MM.1S (cell line): Measurements from ENCODE around the gene ITGB3.

Experiments used
- DNase-seq: peaks from one replicate; pipeline ENCODE4 v3.0.0-alpha.2; 2015
- H2AFZ ChIP-seq: fragments of 300-600 bp; sonication (generic); 2 replicates; pipeline ENCODE4 v1.6.0; 2016; ENCODE audit warnings: antibody characterized with exemption, low read length
- H3F3A ChIP-seq: fragments of 300-600 bp; sonication (generic); 2 replicates; pipeline ENCODE4 v1.6.1; 2016; ENCODE audit warnings: mild to moderate bottlenecking, antibody characterized with exemption, low read length, moderate library complexity, mixed read lengths; ENCODE audit not compliant: insufficient read depth
- H3K27ac ChIP-seq: fragments of 300-600 bp; sonication (generic); 2 replicates; pipeline ENCODE4 v1.5.1; 2016; ENCODE audit warnings: mild to moderate bottlenecking, low read length
- H3K27me3 ChIP-seq: fragments of 300-600 bp; sonication (generic); replicated peaks from 2 replicates; pipeline ENCODE4 v1.6.0; 2016; ENCODE audit warnings: low read length; ENCODE audit not compliant: insufficient read depth
- H3K36me3 ChIP-seq: fragments of 300-600 bp; sonication (generic); replicated peaks from 2 replicates; pipeline ENCODE4 v1.6.1; 2016; ENCODE audit warnings: mild to moderate bottlenecking, low read length, mixed read lengths; ENCODE audit not compliant: insufficient read depth
- H3K4me1 ChIP-seq: fragments of 300-600 bp; sonication (generic); 2 replicates; pipeline ENCODE4 v1.6.1; 2016; ENCODE audit warnings: low read length, mixed read lengths
- H3K4me2 ChIP-seq: fragments of 300-600 bp; sonication (generic); 2 replicates; pipeline ENCODE4 v1.6.0; 2016; ENCODE audit warnings: low read depth, low read length
- H3K4me3 ChIP-seq: fragments of 300-600 bp; sonication (generic); 2 replicates; pipeline ENCODE4 v1.5.1; 2016; ENCODE audit warnings: low read length, mixed read lengths
- H3K79me2 ChIP-seq: fragments of 300-600 bp; sonication (generic); 2 replicates; pipeline ENCODE4 v1.6.1; 2016; ENCODE audit warnings: mixed run types, low read length, mixed read lengths
- H3K9ac ChIP-seq: fragments of 300-600 bp; sonication (generic); 2 replicates; pipeline ENCODE4 v1.6.1; 2016; ENCODE audit warnings: low read length, mixed read lengths
- H3K9me2 ChIP-seq: fragments of 300-600 bp; sonication (generic); replicated peaks from 2 replicates; pipeline ENCODE4 v1.6.1; 2016; ENCODE audit warnings: mild to moderate bottlenecking, low read length, mixed read lengths; ENCODE audit not compliant: insufficient read depth
- H3K9me3 ChIP-seq: fragments of 300-600 bp; sonication (generic); replicated peaks from 2 replicates; pipeline ENCODE4 v1.6.1; 2016; ENCODE audit warnings: mild to moderate bottlenecking, low read length, mixed read lengths; ENCODE audit not compliant: insufficient read depth
- H4K20me1 ChIP-seq: fragments of 300-600 bp; sonication (generic); 2 replicates; pipeline ENCODE4 v1.6.1; 2016; ENCODE audit warnings: mild to moderate bottlenecking, low read length, moderate library complexity, mixed read lengths; ENCODE audit not compliant: insufficient read depth
- EZH2 ChIP-seq: fragments of 300-600 bp; sonication (generic); optimal IDR thresholded peaks from 2 replicates; pipeline ENCODE3; 2017; ENCODE audit warnings: low read depth, mild to moderate bottlenecking, antibody characterized with exemption, low read length, mixed read lengths
- EZH2phosphoT487 ChIP-seq: fragments of 300-600 bp; sonication (generic); IDR thresholded peaks from 2 replicates; pipeline ENCODE4 v1.6.1; 2018; ENCODE audit warnings: antibody characterized with exemption, low read length
- TF ChIP-seq, protein P1 (sequence below): fragments of 300-600 bp; sonication (generic); IDR thresholded peaks from 2 replicates; pipeline ENCODE4 v1.5.1; 2016; ENCODE audit warnings: antibody characterized with exemption, low read length, mixed read lengths

Gene ITGB3

DNA sequence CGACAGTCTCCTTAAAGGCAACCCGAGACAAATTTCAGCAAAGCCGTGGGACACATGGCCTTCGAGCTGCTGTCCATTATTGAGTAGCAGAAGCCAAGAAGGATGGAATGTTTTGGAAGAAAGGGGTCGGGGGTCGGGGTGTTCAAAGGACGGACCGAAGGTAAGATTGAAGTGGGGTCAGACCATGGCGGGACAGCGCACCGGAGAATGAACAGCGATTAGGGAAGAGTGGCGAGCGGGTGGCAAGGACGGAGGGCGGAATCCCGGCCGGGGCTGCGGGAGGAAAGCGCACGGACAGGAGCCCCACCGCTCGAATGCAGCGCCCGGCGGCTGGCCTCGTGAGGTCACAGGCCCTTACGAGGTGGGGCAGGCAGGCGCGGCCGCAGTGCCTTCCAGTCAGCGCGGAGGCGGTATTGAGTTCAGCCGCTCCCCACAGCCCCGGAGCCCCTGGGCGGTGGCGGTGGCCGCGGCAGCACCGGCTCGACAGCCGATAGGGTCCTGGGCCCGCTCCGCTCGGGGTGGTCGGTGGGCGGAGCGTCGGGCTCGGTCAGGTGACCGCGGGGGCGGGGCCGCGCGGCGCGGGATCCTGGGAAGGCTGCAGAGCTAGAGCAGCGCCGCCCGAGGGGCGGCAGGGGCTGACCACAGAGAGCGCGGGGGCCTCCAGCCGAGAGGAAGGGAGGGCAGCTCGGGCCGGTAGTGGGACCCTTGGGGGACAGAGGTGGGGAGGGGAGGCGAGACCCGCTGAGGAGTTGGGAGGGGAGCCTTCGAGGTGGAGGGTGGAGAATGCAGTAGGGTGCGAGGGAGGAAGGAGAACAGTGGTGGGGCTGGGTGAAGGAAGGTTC lies 70.0 kb downstream of the ITGB3 start, which contains the start of gene EFCAB13:
Gene EFCAB13 (plus strand): TSS at position 574 of the 842 bp plus-strand sequence. CDS start 4,399 bp downstream, outside the sequence.
- DNase-seq: peak; percentile 85
- Histone ChIP-seq H3K4me3 (peak within 1 kb of the TSS; percentile 72), H3K4me2 (peak within 1 kb of the TSS; percentile 65), H2AFZ (peak within 1 kb of the TSS; percentile 100), H3K4me1 (peaks cover 10% of the 10 kb centered on the region), H3K27me3 (no peaks in the 10 kb centered on the region), H3K36me3 (no peaks in the 10 kb centered on the region), H4K20me1 (no peaks in the 10 kb centered on the region), H3K9me2 (no peaks in the 10 kb centered on the region), H3F3A (0 out of 2 replicates have a peak, but pooled peaks cover 5% of the 10 kb centered on the region), H3K27ac (peak within 1 kb of the TSS; percentile 37; the same call in 1 of the 2 replicates), H3K79me2 (no peaks in the 10 kb centered on the region), H3K9ac (peak within 1 kb of the TSS; percentile 53), H3K9me3 (no peaks in the 10 kb centered on the region)
- TF ChIP-seq, protein P1, sequence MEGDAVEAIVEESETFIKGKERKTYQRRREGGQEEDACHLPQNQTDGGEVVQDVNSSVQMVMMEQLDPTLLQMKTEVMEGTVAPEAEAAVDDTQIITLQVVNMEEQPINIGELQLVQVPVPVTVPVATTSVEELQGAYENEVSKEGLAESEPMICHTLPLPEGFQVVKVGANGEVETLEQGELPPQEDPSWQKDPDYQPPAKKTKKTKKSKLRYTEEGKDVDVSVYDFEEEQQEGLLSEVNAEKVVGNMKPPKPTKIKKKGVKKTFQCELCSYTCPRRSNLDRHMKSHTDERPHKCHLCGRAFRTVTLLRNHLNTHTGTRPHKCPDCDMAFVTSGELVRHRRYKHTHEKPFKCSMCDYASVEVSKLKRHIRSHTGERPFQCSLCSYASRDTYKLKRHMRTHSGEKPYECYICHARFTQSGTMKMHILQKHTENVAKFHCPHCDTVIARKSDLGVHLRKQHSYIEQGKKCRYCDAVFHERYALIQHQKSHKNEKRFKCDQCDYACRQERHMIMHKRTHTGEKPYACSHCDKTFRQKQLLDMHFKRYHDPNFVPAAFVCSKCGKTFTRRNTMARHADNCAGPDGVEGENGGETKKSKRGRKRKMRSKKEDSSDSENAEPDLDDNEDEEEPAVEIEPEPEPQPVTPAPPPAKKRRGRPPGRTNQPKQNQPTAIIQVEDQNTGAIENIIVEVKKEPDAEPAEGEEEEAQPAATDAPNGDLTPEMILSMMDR: peak; percentile 28
- TF ChIP-seq EZH2phosphoT487 (no peak), EZH2 (no peak)

DNA sequence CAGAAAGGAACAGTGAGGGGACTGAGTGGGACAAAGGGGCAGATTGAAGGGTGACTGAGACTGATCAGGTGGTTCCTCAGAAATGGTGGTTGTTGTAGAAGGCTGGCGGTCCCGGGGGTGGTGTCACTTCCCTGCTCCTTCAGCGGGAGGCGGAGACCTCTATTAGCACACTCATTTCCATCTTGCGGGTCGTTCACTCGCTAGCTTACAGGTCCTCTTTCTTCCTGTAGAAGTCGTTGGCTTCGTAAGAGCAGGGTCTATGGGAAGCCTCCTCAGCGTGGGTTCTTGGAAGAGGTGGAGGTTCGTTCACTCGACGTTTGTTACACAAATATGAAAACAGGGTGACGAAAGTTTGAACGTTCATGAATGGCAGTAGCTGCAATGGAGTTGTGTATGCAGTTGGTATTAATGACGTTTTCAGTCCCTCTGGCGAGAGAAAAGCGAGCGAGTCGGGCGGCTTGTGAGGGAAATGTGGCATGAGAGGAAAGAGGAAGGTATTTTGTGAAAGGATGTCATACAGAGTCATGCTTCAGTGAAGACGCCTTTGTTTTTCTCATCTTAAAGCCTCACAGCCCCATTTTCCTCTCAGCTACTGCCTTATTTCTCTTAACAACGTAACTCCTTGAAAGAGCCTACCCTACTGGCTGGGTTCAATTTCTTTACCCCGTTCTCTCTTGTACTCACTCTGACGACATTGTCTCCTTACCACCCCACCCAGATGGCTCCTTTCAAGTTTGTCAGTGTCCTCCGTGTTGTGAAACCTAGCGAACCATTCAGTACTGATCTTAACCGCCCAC lies 70.8 kb downstream of the ITGB3 start:
- Histone ChIP-seq H3K9me3 (no peaks in the 10 kb centered on the region), H3K9ac (peak overlapping the region; percentile 53; the same call in 1 of the 2 replicates), H3K27ac (peak overlapping the region; percentile 37; the same call in 1 of the 2 replicates), H3K27me3 (no peaks in the 10 kb centered on the region), H3K36me3 (no peaks in the 10 kb centered on the region), H4K20me1 (no peaks in the 10 kb centered on the region), H3F3A (0 out of 2 replicates have a peak, but pooled peaks cover 5% of the 10 kb centered on the region), H3K4me1 (peaks cover 7% of the 10 kb centered on the region), H3K79me2 (no peaks in the 10 kb centered on the region), H3K9me2 (no peaks in the 10 kb centered on the region), H3K4me3 (peak overlapping the region; percentile 72), H3K4me2 (peak overlapping the region; percentile 65), H2AFZ (peak overlapping the region; percentile 100)
- no peak for DNase-seq
- TF ChIP-seq EZH2phosphoT487: no peak
- TF ChIP-seq, protein P1: no peak
- TF ChIP-seq EZH2: no peak

DNA sequence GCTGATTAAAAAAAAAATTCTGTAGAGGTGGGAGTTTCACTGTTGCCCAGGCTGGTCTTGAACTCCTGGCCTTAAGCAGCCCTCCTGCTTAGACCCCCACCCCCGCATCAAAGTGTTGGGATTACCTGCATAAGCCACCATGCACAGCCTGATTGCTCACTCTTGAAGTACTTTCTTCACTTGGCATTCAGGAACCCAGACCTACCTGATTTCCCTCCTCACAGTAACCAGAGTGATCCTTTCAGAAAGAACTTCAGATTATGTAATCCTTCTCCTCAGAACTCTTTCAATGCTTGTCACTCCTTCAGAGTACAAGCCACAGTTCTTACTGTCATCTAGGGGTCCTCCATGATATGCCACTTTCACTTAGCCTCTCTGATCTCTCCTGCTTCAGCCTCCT lies 71.5 kb downstream of the ITGB3 start:
- Histone ChIP-seq H3K4me3 (no peak overlapping the region), H2AFZ (no peak overlapping the region), H3K4me1 (peaks cover under 1% of the 10 kb centered on the region), H3K36me3 (no peaks in the 10 kb centered on the region), H3K9me3 (no peaks in the 10 kb centered on the region), H3K9ac (no peak overlapping the region), H3K4me2 (no peak overlapping the region), H3F3A (0 out of 2 replicates have a peak, but pooled peaks cover 5% of the 10 kb centered on the region), H3K79me2 (no peaks in the 10 kb centered on the region), H3K27me3 (no peaks in the 10 kb centered on the region), H4K20me1 (no peaks in the 10 kb centered on the region), H3K9me2 (no peaks in the 10 kb centered on the region), H3K27ac (no peak overlapping the region)
- DNase-seq: no peak
- TF ChIP-seq EZH2phosphoT487 (no peak), EZH2 (no peak)
- TF ChIP-seq, protein P1: no peak
